GM19025 (cell line): ENCODE data around the gene BRSK2.

ENCODE experiments used
- ATAC-seq: cut with Tn5 transposase; IDR thresholded peaks from one replicate; pipeline ENCODE4 v1.9.1; 2021; ENCODE audit warnings: mild to moderate bottlenecking, low read depth, moderate library complexity; ENCODE audit not compliant: unreplicated experiment

The BRSK2 gene

GRCh38 chr11:1448882-1449281 is 59.1 kb downstream of the BRSK2 start:
- no peak for ATAC-seq

DNA sequence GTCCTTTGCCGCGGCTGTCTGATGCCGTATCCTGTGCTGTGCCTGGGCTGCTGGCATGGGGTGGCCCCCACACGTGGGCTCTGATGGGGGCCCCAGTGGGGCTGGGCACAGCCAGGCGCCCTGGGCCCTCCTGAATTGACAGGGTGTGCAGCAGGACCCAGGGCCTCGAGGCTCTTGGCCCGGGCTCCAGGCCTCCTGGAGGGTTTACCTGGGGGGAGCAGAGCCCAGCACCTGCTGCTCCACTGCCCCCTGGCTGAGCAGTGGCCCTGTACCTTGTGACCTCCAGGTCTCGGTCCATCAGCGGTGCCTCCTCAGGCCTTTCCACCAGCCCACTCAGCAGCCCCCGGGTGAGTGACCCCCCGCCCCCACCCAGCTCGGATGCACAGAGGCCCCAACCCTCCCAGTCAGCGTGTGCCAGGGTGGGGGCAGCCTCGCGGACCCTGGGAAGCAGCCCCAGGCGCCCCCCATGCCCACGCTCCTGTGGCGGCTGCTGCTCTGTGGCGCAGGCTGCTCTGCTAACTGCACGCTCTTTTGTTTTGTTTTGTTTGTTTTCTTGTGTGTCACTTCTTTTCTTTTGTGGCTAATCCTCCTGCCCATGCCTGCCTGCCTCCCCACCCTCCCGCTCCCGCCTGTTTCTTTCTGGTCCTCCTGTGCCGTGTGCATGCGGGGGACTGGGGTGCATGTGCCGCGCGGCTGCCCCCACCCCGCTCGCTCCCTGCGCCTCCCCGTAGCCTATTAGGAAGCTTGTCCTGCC is 59.9 kb downstream of the BRSK2 start:
- no peak for ATAC-seq

DNA sequence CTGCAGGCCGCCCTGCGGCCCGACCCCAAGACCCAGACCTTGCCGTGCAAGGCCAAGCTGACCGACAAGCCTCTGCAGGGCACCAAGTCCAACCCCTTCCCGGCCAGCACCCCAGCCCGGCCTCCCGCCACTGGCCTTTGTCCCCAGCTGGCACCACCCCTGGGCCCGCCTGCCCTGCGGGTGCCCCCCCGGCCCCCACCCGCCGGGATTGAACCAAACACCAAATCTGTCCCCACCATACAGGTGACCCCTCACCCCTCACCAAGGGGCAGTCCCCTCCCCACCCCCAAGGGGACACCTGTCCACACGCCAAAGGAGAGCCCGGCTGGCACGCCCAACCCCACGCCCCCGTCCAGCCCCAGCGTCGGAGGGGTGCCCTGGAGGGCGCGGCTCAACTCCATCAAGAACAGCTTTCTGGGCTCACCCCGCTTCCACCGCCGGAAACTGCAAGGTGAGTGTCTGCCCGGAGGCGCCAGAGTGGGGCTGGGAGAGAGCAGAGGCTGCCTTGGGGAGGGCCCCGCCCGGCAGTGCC is 60.7 kb downstream of the BRSK2 start:
- ATAC-seq = no peak

GRCh38 chr11:1450949-1451710 is 61.4 kb downstream of the BRSK2 start:
- ATAC-seq = no peak

GRCh38 chr11:1451781-1452470 is 62.2 kb downstream of the BRSK2 start:
- ATAC-seq = no peak

- ATAC-seq = no peak
Measured at GRCh38 chr11:1452744-1453143, 63.0 kb downstream of the BRSK2 start.

GRCh38 chr11:1453611-1454034 is 63.9 kb downstream of the BRSK2 start:
- no peak for ATAC-seq

GRCh38 chr11:1454576-1454975 is 64.8 kb downstream of the BRSK2 start:
- ATAC-seq = no peak

DNA sequence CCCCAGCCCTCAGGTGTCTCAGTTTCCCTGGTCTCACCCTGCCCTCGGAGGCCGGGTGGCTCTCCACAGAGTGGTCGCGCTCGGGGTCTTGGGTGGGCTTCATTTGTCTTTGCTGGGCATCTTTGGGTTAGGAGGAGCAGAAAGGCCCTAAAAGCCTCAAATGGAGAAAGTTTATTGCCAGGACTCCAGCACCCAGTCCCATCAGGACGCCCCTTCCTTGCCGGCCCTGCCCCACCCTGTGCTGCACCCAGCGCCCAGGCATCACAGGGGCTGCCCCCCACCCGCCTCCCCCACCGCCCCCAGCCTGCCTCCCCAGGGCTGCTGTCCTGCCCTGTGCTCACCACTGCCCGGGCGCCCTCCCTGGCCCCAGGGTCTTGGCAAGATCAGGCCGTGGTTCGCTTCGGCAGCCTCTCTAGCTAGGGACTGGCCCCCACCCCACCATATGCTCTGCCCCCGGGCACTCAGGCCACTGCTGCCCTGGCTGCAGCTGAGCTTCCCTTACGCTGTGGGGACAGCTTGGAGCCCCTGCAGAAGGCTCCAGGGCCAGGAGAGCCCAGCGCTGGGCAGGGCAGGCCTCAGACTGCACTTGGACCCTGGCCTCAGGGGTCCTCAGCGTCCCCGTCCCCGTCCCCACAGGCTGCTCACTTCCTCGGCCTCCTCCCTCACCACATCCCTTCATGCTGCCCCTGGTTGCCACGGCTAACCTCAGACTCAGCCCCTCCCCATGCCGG is 65.5 kb downstream of the BRSK2 start:
- no peak for ATAC-seq

GRCh38 chr11:1455763-1456060 is 66.0 kb downstream of the BRSK2 start:
- no peak for ATAC-seq

DNA sequence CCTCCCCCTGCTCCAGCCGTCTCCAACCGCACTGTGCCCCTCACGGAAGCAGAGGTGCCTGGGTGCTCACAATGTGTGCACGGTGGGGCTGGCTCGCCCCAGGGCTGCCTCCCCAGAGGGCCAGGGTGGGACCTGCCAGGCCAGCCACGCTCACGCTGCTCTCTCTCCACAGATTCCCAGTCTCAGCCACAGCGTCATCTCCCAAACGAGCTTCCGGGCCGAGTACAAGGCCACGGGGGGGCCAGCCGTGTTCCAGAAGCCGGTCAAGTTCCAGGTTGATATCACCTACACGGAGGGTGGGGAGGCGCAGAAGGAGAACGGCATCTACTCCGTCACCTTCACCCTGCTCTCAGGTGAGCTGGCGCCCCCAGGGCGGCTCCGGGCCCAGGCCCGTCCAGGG is 66.4 kb downstream of the BRSK2 start:
- no peak for ATAC-seq

DNA sequence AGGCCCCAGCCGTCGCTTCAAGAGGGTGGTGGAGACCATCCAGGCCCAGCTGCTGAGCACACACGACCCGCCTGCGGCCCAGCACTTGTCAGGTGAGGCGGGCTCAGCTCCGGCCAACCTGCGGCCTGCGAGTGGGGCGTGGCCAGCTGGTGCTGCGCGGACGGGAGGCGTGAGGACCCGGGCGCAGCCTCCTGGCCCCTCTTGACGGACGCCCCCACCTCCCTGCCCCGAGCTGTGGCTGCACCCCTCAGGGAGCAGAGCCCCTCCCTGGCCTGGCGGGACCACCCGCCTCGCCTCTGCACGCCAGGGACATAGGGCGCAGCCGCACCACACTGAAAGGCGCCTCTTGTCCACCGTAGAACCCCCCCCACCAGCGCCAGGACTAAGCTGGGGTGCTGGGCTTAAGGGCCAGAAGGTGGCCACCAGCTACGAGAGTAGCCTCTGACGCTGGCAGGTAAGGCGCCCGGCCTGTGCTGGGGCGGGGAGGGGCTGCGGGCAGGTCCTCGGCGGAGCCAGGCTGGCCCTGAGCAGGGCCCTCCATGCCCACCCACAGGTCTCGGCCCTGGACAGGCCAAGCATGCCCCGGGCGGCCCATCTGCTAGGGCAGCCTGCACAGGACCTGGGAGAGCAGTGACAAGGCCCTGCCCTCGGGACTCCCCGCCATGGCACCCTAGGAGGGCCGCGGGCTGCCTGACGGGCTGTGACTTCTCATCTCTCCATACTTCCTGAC is 67.0 kb downstream of the BRSK2 start:
- ATAC-seq = no peak

DNA sequence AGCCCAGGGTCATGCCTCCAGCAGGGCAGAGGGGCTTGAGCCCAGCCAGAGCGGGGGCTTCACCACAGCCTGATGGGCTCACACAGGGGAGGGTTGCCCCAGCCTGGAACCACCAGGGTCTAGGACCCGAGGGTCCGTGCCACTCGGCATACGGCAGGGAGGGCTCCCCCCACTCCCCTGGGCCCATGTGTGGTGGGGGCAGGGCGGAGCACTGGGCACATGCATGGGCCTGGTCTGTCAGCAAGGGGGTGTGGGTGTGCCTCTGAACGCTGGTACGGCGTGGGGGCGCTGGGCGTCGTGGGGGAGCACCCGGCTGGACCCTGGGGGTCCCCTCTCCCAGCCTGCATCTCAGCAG is 67.6 kb downstream of the BRSK2 start:
- no peak for ATAC-seq

- no peak for ATAC-seq
Measured at GRCh38 chr11:1457856-1458255, 68.1 kb downstream of the BRSK2 start.

- no peak for ATAC-seq
Measured at GRCh38 chr11:1458340-1459218, 68.8 kb downstream of the BRSK2 start.

- no peak for ATAC-seq
Measured at GRCh38 chr11:1459219-1459575, 69.5 kb downstream of the BRSK2 start.

DNA sequence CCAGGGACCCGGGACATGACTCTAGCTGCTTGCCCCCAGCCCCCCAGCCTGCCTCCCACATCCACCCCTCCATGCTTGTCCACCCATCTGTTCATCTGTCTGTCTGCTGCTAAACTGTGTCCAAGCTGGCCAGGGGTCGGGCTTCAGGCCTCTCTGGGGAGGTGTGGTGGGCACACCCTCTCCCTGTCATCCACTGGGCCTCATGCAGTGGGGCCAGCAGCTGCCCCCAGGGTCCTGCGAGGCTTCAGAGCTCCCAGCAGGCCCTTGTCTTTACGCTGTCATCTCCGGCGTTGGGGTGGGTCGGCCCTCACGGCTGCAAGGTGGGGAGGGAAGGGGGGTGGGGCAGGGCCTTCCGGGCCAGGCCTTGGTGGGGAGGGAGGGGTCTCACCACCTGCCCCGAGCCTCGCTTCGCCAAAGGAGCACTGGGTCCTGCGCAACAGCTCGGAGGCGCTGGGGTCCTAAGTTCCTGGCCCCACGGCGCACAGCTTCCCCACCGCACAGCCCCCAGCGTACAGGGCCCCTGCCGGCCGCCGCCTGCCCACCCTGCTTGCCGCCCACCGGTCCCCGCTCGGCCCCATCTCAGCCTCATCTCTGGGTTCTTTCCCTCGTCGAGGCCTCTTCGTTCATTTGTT is 70.1 kb downstream of the BRSK2 start:
- ATAC-seq = no peak

DNA sequence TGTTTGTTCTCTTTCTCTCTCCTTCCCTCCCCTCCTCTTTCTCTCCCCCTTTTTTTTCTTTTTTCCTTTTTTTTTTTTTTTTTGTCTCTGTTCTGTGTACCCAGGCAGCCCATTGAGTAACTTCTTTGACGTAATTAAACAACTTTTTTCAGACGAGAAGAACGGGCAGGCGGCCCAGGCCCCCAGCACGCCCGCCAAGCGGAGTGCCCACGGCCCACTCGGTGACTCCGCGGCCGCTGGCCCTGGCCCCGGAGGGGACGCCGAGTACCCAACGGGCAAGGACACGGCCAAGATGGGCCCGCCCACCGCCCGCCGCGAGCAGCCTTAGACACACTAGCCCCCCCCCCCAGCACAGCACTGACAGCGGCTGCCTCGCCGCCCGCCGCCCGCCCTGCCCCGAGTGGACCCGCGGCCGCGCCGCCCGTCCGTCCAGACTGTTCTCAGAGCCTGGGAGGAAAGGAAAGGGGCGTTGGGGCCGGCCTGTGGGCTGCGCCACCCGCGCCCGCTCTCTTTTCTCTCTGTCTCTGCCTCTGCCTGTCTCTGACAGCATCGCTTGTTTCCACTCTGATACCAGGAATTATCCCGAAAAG is 70.8 kb downstream of the BRSK2 start:
- ATAC-seq = no peak
